CD4-positive, alpha-beta T cell treated with Interleukin-12 subunit alpha and Interleukin-12 subunit beta, for 1 hour (primary cell): ENCODE measurements around the gene CCDC170.
"Not testable (repeated sequence)": the region's sequence is repeated elsewhere in the genome, so short reads cannot be mapped to it uniquely, and the experiment has no call there.

Source experiments
- DNase-seq: peaks from one replicate; pipeline ENCODE4 v3.0.0-alpha.2; 2020

CCDC170 gene, protein sequence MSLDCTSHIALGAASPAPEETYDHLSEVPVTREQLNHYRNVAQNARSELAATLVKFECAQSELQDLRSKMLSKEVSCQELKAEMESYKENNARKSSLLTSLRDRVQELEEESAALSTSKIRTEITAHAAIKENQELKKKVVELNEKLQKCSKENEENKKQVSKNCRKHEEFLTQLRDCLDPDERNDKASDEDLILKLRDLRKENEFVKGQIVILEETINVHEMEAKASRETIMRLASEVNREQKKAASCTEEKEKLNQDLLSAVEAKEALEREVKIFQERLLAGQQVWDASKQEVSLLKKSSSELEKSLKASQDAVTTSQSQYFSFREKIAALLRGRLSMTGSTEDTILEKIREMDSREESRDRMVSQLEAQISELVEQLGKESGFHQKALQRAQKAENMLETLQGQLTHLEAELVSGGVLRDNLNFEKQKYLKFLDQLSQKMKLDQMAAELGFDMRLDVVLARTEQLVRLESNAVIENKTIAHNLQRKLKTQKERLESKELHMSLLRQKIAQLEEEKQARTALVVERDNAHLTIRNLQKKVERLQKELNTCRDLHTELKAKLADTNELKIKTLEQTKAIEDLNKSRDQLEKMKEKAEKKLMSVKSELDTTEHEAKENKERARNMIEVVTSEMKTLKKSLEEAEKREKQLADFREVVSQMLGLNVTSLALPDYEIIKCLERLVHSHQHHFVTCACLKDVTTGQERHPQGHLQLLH

DNA sequence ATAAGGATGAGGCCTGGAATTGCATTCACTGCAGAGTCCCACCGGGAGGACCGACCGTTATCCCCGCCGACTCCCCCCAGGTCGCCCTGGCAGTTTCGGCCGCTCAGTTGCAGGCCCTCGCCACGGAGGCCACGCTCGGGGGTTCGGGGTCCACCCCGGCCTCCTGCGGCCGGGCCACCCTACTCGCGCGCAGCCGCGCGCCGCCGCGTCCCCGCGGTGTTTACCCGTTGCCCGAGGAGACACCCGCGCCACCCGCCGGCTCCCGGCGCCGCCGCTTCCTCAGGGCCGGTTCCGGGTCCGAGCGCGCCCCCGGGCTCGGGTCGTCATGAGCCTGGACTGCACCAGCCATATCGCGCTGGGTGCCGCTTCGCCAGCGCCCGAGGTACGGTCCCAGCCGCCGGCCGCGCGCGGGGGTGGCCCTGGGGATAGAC, at the start of gene CCDC170:
Gene CCDC170 (plus strand): TSS at position 214 of the 431 bp plus-strand sequence. CDS start 112 bp downstream, at position 326.
- DNase-seq: no peak

- no peak for DNase-seq
Observed at GRCh38 chr6:151445482-151445881, 48.3 kb upstream of the CCDC170 start.

DNA sequence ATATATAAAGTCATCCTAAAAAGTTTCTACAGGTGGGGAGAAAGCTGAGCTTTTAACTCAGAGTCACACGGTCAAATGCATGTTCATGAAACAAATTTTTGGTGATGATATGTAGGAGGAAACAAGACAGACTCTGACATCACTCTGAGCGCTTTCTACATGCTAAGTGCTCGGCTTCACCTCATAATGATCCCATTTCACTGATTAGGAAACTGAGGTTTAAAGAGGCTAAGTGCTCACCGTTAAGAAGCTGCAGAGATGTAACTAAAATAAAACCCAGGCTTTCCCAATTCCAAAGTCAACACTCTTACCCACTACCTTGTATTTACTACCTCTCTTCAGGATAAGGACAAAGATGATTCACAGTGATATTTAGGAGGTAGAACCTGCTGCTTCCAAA, 46.6 kb upstream of the CCDC170 start:
- DNase-seq: no peak

GRCh38 chr6:151448623-151449022, 45.2 kb upstream of the CCDC170 start:
- no peak for DNase-seq

DNA sequence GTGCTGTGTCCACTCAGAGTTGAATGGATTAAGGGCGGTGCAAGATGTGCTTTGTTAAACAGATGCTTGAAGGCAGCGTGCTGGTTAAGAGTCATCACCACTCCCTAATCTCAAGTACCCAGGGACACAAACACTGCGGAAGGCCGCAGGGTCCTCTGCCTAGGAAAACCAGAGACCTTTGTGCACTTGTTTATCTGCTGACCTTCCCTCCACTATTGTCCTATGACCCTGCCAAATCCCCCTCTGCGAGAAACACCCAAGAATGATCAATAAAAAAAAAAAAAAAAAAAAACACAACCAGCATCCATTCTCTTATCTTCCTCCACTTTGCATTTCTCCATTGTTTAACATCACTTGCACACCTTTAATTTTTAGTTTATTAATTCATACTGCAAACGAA, 42.9 kb upstream of the CCDC170 start:
- DNase-seq: not testable (repeated sequence)

GRCh38 chr6:151451417-151451949, 42.3 kb upstream of the CCDC170 start:
- no peak for DNase-seq

GRCh38 chr6:151451950-151452749, 41.7 kb upstream of the CCDC170 start, which contains the start of gene RMND1:
Gene RMND1 (minus strand): TSS chr6:151452126. CDS start chr6:151445811, 6,315 bp downstream.
- DNase-seq: peak; percentile 99

GRCh38 chr6:151452750-151453427, 40.9 kb upstream of the CCDC170 start:
- DNase-seq: no peak

GRCh38 chr6:151455751-151456398, 37.9 kb upstream of the CCDC170 start:
- not testable (repeated sequence) for DNase-seq

- no peak for DNase-seq
Observed at GRCh38 chr6:151461673-151462072, 32.1 kb upstream of the CCDC170 start.

DNA sequence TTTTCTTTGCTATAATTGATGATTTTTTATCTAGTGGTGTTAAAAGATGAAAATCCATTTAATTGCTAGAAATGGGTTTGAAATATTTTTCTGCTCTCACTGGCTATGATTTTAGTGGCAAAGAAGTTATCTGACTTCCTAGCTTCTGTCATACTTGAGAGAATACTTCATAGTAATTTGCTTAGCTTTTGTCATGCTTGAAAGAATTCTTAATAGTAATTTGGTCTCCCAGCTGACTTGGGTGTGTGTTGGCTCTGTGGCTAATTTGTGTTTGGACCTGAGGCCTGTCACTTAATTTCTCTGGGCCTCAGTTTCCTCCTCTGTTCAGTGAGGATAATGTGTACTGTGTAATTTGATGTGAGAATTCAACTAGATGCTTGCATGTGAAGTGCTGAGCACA, 29.1 kb upstream of the CCDC170 start:
- DNase-seq: no peak

DNA sequence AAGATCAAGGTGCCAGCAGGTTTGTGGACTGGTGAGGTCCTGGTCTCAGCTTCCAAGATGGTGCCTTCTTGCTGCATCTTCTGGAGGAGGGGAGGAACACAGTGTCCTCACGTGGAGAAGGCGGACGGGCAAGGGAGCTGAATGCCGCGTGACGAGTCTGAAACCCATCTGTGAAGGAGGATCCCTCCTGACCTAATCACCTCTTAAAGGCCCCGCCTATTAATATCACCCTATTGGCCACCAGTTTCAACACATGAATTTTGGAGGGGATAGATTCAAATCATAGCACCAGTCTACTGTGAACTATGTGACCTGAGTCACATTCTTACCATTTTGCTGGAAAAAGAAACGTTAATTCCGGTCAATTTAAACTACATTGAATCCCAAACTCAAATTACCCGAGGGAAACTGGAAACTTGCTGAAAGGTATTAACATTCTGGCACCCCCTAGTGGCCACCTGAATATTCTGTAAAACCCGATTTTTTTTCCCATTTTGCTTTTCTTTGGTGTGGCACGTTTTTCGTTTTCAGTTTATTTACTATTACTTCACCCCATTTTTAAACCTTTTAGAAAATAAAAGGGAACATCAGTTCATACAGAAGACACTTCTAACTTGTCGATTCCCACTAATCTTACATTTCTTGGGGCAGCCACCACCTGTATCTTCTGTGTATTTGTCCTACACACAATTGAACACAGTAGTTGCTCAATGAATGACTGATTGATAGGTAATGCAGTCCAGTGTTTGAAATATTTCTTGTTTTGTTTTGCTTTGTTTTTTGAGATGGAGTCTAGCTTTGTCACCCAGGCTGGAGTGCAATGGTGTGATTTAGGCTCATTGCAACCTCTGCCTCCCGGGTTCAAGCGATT, 17.9 kb upstream of the CCDC170 start:
- DNase-seq: peak; percentile 64

DNA sequence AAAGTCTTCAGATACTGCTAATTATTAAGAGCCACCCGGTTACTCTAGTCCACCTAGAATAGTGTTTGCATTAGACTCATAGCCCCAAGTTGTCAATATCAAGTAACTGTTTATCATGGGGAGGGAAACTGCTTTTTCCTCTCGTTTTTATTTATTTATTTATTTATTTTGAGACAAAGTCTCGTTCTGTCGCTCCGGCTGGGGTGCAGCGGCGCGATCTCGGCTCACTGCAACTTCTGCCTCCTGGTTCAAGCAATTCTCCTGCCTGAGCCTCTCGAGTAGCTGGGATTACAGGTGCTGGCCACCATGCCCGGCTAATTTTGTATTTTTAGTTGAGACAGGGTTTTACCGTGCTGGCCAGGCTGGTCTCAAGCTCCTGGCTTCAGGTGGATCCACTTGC, 16.1 kb upstream of the CCDC170 start:
- no peak for DNase-seq

DNA sequence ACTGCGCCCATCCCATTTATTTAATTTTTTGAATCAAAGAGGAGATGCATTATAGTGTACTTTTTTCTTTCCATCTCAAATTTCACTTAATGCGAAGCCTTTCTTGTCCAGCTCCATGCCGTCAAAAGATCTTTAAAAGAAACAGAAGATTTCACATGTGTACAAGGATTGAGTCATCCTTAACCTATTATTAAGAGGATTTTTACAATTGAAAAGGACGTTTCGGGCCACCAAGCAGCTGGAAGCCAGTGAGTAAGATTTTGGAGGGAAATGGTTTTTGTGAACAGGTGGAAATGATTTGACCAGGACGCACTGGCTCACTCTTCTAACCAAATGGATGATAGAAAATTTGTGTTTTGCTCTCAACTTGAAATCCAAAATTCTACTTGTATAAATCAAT, 15.1 kb upstream of the CCDC170 start:
- DNase-seq: no peak

DNA sequence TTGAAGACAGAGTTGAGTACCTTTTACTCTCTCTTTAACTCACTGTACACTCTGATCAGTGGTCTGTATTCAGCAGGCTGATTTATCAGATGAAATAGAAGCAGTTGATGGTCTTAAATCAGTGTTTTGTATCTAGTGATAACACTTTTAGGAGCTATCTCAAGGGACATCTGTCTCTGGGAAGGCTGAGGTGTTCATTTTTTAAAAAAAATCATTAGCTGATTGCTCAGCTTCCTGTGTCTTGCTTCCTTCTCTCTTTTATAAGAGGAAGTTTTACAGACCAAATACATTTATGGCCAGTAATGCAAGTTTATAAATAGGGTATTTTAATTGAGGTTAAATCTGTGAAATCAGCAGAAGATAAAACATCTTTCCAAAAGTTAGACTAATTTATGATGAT, 12.0 kb upstream of the CCDC170 start:
- no peak for DNase-seq

- DNase-seq: peak; percentile 40
Observed at GRCh38 chr6:151482290-151482689, 11.5 kb upstream of the CCDC170 start.

- DNase-seq: no peak
Observed at GRCh38 chr6:151483994-151484393, 9.8 kb upstream of the CCDC170 start.

DNA sequence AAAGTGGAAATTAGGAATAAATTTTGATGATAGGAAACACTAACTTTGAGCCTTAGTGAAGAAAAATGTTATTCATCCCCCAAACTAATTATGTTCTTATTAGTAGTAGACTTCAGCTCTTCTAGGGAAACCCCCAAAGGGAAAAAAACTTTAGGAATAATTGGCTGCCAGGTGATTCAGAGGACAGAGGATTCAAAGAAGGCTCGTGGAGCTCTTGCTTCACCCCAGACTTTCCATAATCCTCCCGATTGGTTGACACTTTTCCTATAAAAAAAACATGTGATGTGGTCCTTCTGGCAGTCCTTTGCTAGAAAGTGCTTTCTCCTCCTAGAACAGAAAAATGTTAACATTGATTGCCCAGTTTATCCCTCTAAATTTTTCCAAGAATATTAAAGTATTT, 5.6 kb upstream of the CCDC170 start:
- no peak for DNase-seq

- DNase-seq: no peak
Observed at GRCh38 chr6:151490996-151491395, 2.8 kb upstream of the CCDC170 start.

DNA sequence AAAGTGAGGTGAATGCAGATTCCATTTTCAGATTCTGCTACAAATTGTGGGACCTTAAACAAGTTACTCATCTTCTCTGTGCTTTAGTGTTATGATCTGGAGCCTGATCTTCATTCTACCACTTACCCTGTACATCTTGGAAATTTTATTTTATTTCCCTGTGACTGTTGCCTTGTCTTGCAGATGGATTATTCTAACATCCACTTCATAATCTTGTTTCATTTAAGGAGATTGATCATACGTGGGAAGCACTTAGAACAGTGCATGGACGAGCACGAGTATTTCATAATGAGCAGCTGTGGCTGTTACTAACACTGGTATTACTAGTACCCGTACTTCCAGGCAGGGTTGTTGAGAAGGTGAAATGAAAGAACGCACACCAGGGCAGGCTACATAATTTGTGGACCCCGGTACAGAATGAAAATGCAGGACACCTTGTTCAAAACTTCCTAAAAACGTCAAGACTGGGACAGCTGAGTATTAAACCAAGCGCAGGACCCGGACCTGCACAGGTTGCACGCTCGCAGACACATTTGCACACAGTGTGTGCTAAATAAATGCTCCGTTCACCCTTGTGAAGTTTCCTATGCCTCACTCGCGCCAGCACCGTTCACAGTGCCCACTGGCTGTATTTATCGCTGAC, 535 bp upstream of the CCDC170 start:
- no peak for DNase-seq
